Measurements from ENCODE around the gene DKK3.

The DKK3 gene

DNA sequence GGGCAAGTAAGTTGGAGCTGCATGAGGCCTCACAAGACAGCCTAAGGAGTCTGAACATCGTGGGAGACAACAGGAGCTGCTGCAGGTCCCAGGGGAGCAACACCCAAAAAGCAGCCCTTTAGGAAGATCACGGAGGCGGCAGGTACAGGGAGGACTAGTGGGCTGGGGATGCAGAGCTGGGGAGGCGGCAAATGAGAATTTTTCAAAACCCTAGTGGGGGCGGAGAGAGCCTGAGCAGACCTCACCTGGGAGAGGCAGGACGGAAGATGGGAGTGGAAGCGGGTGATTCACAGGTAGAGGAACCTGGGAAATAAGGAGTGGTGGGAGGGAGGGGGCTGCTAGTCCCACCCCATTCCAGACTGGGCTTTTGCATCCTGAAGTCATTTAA is 42.1 kb downstream of the DKK3 start:
- DNase-seq = no peak

DNA sequence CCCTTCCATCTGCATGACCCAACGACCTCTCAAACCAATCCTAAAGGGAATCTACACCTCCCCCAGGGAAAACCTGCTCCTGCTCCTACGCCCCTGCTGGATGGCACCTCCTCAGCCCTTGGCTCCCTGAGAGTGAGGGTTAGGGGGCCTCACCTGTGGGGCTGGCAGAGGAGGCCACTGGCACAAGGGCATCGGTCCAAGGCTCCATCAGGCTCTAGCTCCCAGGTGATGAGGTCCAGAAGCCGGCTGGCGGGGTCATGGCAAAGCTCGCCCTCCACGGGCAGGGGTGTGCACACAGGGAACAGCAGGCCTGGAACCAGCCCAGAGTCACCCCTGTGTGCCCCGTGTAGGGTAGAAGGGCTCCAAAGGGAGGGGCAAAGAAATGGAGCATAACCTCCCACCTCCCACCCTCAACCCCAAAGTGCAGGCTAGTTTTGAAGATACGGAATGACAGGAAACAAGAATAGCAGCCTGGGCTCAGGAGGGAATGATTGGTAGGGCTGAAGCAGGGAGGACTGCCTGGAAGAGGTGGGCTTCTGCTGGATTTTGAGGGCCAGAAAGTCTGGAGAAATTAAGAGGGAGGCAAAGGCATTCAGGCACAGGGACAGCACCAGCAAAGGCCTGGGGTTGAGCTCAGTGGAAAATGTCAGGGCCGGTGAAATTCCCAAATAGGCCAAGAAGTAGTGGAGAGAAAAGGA is 42.6 kb downstream of the DKK3 start:
- no peak for DNase-seq

DNA sequence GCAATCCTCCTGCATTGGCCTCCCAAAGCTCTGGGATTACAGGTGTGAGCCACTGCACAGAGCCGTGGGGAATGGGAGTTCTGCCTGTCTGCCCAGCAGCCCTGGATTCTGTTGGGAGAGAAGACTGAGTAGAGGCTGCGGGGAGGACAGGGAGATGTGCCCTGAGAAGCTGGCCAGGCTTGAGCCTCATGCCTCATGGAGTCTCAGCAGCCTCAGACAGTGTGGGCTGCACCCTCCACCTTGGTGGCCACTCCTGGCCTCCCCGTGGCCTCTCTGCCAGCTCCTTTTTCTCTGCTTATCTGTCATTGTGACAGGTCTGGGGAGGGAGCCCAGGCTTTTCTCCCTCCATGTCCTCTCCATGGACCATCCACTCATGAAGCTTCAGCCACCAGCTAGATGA is 43.2 kb downstream of the DKK3 start:
- no peak for DNase-seq

DNA sequence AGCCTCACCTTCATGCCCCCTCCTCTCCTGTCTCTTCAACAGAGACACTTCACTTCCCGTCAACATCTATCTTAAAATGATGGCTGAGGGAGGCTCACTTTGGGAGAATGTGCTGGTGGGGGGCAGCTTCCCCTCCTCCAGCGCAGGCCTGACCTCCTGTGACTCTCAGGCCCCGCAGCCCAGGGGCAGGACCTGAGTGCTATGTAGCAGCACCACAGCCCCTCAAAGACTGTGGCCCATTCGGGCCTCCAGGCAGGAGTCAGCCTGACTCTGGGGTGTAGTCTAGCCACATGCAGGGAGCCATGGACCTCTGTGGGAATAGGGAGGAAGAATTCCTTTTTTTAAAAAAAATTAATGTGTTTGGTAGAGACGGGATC is 43.7 kb downstream of the DKK3 start:
- no peak for DNase-seq

DNA sequence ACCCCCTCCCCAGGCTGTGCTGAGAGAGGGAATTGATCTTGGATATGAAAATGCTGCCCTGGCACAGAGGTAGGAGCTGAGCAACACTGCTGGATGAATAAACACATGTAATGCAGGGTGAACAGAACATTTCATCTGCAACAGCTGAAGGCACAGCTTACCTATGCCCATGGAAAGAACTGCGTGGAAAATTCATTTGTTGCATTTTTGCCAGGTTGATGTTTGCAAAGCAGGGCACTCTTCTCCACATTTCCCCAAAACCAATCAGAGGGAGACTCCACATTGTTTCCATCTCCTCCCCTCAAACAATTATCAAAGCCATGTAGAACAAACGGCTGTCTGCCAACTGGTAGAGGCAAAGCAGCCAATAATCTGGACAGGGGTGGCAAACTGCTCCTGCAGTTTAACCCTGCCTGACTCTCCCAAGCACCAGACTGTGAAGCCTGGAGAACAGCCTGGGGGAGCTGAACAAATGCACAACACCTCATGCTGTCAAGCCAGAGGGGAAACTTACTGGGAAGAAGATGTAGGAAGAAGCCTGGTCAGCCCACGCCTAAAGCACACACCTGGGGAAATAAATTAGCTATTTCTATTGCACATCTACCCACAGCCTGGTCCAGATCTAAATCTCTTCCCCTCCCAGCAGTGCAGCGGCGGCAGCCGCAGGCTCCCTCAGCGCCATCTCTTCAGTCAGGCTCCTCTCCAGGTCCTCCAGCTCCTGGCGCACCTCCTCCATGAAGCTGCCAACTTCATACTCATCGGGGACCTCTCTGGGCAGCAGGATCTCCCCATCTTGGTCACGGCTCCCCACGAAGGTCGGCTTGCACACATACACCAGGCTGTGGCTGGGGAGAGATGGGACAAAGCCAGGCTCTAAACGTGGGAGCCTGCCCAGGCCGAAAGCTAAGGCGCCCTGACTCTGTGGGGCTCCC is 44.3 kb downstream of the DKK3 start:
- no peak for DNase-seq

DNA sequence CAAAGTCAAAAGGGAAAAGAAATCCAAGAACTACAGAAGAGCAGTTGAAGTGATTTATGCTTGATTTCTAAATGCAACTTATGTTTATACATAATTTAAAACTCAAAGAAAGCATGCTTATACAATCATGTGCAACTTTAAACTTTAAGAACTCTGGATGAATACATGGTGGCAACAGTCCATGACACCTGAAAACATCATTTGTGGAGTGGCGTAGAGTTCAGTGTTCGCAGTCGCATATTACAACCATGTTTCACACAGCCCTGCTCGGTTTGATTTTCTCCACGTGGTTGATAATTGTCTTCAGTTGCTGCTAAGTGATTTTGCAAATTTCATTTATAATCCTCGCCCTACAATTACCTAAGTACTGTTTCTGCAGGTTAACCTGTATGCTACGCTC is 45.4 kb downstream of the DKK3 start:
- DNase-seq = no peak

DNA sequence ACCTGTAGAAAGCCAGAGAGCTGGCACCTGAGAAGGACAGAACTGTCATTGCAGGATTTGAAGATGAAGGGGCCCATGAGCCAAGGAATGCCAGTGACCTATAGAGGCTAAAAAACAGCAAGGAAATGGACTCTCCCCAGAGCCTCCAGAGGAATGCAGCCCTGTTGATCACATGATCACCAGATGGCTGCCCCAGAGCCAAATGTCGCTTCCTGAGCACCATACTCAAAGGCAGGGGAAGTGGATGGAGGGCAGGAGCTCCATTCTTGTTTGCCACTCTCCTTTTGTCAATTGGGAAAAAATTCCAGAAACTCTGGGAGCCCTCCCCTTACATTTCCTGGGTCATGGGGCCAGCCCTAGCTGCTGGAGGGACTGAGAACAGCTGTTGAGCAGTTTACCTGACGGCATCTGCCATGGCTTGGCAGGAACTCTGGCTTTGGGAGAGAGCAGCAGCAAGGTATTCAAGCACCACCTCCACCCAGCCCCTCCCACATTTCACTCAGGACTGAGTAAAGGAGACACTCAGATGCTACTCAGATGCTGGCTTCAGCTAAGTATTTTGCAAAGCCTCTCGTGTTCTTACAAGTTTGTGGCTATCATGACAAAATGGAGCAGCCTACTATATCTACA is 46.9 kb downstream of the DKK3 start:
- DNase-seq = no peak

DNA sequence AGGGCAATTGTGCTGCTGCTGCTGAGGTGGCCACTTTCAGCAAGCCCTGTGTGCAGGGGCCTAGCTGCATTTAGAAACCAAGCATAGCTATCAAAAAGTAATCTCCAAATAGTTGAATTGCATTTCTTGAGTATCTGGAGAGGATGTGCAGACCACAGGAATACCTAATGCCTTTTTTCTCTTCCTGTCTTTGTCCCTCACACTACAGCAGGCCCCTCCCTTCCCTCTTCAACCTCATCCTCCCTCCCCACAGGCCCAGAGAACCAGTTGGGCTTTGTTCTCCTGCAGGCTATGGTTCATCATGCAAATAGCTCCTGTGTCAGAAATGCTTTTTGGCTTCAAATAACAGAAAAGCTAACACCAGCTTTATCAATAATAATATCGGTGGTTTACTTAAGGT is 47.7 kb downstream of the DKK3 start:
- no peak for DNase-seq

DNA sequence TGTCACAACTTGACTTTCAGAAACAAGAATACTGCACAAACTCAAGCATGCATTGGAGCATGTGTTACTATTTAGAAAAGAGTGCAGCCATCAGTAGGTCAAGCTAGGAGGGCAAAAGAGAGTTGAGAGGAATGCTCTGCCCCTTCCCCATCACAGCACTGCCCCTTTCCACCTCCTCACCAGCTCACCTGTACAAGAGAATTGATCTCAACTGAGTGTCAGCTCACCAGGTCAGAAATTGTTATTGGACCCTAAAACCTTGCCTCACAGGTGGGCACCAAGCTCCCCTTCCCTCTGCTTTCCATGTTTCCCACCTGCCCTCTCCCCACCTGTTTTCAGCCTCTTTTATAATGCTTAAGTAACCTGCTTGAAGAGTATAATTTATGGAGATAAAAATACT is 48.8 kb downstream of the DKK3 start:
- no peak for DNase-seq

DNA sequence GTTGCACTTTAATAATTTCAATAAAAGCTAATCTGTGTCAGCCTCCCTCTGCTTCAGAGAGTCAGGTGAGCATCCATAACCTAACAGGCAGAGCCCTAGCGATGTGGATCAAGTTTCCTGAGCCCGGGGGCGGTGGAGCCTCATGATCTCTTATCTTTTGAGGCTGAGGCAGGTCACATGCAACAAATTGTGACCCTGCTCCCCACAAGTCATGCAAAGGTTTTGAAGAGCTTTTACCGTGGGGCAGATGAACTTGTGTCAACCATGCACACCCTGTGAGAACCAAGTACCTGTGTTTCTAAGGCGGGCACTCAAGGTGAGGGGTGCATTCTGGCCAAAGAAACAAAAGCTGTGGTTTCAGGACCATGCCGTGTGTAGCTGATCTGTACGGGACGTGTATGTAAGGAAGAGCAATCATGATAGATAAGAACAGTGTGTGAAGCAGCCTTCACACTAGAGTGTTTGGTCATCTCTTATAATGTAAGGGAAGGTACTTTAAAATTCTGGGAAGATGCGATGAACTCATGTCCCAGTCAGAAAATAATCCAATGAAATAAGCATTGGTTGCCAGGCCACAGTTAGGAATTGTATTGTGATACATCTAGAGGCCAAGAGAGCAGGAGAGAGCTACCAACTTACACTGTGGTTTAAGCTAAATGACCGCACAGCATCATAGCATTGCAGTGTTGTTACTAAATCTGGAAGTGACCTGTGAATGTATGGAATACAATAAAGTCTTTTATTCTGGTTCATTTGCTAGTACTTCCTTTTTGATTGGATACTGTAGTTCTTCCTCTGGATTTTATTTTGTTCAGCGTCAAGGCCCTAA is 49.8 kb downstream of the DKK3 start:
- no peak for DNase-seq

DNA sequence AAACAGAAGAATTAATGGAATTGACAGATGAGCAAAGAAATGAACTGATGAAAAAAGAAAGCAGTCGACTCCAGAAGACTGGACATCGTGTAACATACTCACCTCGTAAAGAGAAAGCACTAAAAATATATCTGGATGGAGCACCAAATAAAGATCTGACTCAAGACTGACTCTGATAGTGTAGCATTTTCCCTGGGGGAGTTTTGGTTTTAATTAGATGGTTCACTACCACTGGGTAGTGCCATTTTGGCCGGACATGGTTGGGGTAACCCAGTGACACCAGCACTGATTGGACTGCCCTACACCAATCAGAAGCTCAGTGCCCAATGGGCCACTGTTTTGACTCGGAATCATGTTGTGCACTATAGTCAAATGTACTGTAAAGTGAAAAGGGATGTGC is 52.4 kb downstream of the DKK3 start:
- no peak for DNase-seq

DNA sequence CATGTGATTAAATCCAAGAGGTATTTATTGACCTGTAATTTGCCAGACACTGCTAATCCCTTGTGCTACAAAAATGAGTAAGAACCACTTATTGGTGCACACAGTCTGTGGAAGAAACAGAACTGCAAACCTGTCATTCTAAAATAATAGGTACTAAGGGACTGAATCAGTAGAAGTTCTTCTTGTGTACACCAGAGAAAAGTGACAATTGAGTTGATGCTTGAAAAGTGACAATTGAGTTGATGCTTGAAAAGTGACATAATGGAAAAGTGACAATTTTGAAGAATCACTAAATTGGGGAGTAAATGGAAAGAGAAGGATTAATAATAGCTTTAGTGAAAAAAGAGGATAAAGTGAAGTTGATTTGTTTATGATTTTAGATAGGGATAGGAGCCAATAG is 56.4 kb downstream of the DKK3 start:
- no peak for DNase-seq

DNA sequence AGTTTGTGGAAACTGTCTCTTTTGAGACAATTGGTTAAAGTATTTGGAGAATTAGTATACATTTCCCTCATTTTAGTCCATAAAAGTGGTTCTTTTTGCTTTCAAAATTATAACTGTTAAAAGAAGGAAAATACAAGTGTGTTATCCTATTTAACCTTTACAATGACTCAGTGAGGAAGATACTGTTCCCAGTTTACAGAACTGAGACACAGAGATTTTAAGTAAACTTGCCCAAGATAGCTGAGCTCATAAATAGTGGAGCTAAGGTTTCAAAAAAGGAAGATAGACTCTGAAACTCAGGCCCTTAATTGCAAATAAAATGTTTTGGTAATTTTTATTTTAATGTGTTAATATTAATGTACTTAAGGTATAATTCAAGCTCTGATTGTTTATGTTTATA is 58.9 kb downstream of the DKK3 start:
- no peak for DNase-seq

DNA sequence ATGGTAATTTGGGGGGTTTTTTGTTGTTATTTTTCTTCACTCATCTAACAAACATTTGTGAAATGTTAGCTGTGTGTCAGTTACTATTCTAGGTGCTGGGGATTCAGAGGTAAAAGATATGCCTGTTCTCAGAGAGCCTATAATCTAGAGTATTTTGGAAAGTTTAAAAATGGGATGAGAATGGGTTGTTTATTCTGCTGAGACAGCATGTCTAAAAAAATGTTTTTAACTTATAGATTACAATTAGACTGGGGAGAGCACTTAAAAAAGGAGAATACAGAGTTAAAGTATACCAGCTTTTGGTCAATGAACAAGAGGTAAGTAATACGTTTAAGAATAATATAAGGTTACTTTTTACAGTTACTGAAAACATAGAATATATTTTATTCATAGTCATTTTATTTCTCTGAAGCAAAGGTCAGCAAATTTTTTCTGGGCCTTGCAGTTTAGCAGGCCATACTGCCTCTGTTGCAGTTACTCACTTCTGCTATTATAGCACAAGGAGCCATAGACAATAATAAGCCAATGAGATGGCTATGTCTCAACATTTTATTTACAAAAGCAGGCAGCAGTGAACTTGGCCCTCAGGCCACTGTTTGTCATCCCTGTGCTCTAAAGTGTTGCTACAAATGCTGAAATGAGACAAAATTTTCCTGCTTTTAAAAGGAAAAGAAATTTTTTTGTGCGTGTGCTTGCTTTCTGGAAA is 60.0 kb downstream of the DKK3 start:
- DNase-seq = no peak

DNA sequence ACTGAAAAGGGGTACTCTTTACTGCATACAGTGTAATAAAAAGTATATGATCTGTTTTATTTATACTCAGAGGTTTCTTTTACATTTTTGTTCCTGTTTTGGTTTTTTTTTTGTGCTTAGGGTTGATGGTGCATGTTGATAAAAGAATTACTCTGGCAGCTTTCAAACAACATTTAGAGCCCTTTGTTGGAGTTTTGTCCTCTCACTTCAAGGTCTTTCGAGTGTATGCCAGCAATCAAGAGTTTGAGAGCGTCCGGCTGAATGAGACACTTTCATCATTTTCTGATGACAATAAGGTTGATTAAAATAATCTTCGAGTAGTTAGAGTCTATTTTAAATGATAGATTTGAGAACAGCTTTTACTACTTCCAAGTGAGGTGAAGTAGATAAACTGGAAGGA is 60.6 kb downstream of the DKK3 start:
- no peak for DNase-seq

DNA sequence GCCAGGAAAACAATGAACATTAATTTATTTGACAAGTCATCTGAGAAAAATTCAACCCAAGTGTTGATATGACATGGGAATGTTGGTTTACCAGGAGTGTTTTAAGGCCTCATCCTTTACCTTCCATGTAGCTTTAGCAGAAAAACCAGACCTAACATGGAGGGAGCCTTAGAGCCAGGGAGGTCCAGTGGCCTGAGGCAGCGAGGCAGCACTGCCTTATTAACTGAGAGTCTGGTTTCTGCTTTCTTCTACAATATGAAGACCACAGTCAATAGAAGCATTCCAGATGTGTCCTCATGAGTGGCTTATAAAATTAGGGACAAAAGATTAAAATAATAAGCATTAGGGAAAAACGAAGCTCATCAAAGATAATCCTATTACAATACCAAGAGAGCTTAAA is 61.5 kb downstream of the DKK3 start:
- DNase-seq = peak; percentile 76

DNA sequence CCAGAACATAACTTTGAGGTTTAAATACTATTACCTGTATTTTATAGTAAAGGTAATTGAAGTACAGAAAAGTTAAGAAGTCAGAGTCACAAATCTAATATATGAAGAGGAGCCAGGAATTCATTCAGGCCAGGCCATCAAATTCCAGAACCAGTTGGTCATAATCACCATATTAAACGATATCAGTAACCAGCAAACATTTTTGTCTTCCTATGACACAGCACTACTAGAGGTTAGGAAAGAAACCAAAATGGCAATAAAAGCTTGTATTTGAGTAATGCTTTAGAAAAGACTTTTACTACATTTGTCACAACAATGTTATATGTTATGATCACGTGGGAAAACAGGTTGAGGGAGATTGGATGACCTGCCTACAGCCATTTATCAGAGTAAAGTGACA is 62.2 kb downstream of the DKK3 start:
- no peak for DNase-seq

DNA sequence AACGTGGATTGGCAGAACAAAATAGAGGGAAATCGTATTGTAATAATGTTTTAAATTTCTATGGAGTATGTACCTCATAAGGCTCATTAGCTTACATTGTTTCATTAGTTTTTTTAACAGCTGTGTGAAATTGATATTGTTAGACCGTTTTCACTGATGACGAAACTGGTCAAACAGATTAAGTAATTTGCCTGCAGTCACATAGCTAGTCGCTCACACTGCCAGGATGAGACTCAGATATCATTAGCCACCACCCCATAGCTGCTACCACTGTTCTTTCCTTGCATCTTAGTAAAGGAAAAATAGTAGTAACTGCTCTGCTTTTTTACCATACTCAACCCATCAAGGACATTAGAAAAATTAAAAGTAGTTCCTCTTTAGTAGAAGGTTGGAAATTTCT is 64.0 kb downstream of the DKK3 start:
- no peak for DNase-seq

DNA sequence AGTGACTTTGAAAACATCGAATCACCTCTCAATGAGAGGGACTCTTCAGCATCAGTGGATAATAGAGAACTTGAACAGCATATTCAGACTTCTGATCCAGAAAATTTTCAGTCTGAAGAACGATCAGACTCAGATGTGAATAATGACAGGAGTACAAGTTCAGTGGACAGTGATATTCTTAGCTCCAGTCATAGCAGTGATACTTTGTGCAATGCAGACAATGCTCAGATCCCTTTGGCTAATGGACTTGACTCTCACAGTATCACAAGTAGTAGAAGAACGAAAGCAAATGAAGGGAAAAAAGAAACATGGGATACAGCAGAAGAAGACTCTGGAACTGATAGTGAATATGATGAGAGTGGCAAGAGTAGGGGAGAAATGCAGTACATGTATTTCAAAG is 65.8 kb downstream of the DKK3 start:
- no peak for DNase-seq

DNA sequence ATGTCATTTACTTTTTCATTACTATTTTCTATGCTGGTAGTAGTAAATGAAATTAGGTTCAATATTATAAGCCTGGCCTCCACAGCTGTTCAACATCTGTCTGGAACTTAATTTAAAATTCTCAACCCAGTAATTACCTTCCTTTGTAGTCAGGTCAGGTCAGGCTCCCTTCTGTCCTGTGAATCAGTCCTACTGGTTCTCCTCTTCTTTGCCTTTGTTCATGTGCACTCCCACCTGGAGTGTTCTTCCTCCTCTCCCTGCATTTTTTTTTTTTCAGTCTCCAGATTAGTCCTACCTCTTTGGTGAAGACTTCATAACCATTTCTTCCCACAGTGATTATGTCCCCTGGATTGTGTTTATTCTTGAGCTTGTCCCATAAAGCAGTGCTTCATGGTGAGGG is 67.9 kb downstream of the DKK3 start:
- DNase-seq = no peak

DNA sequence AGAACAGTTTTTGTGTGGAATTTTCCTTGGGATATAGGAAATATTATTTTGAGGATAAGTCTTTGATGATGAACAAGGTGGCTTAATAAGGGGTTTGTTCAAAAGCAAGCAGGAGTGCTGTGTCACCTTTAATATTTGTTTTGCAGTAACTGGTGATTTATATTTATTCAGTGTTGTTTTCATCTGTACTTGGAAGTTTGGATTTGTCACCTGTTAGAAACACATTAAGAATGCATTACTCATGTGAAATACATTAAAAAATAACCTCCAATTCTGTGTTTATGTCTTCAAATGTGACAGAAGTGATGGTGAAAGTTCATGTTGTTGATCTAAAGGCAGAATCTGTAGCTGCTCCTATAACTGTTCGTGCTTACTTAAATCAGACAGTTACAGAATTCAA is 70.5 kb downstream of the DKK3 start:
- no peak for DNase-seq

DNA sequence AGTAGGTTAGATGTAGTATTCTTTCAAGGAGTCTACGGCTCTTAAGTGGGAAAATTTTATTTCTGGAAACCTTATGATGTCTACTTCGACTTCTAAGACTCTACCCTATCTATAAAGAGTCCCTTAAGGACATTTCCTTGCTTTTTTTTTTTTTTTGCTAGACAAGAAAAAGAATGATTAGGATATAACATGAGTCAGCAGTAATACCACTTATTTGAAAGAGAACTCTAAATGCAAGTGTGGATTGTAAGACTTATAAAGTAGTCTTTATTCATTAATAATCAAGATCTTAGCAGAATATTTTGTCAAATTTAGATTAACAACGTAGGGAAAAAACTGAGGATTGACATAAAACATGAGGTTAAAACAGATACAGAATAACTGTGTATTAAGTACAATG is 71.0 kb downstream of the DKK3 start:
- no peak for DNase-seq

DNA sequence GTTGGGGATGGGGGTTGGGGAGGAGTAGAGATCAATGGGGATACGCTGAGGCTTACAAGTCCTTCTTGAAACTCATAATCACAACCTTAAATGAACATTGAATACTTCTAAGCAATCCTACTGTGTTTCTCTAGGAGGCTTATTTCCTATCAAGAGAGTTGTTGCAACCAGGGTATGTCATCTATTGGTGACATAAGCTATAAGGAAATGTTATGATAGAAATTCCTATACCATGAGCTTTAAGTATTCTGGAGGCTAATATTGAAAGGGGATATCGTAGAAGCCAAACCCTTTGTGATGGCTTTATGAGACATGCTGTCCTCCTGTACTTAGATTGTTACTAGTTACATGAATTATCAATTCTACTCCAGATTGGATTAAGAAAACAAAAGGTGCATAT is 72.9 kb downstream of the DKK3 start:
- DNase-seq = no peak
